PC-9 (cell line): ENCODE results near the gene EDA. TPM values are rescaled to one million over a fixed set of nuclear protein-coding genes. Genes with fewer than 3 reads are reported as not detected.

Experiments
- BruUV-seq: library from RNA; stranded (reverse); fragments of 400-500 nt; replicated peaks from 2 replicates; lab custom pipeline; 2021; lab: Mats Ljungman, UMichigan
- CTCF ChIA-PET: fragments of 300-600 bp; sonication (Branson Sonifier 250); formaldehyde crosslinking; loops from one replicate; lab custom pipeline; 2022; ENCODE audit warnings: antibody characterized with exemption; lab: Charles Lee
- POLR2A ChIA-PET: fragments of 300-600 bp; sonication (Branson Sonifier 250); formaldehyde crosslinking; loops from one replicate; lab custom pipeline; 2022; ENCODE audit warnings: antibody characterized with exemption; ENCODE audit not compliant: unreplicated experiment; lab: Charles Lee
- DNase-seq, 2 experiments: peaks; one replicate each; pipeline versions ENCODE4 v3.0.0 to v3.0.0-alpha.2; 2015 to 2022; ENCODE audit warnings: mixed read lengths in 1 of 2
- H2AFZ ChIP-seq: fragments of 200-600 bp; sonication (generic); 2 replicates; pipeline ENCODE4 v1.8.1; 2017; ENCODE audit warnings: antibody characterized with exemption
- H3F3A ChIP-seq: fragments of 200-600 bp; sonication (generic); 2 replicates; pipeline ENCODE4 v1.8.1; 2017; ENCODE audit warnings: antibody characterized with exemption, mild to moderate bottlenecking, low read depth; ENCODE audit not compliant: insufficient read depth
- H3K27ac ChIP-seq: fragments of 200-600 bp; sonication (generic); 2 replicates; pipeline ENCODE4 v1.6.1; 2016; ENCODE audit warnings: mixed run types
- H3K27me3 ChIP-seq: fragments of 200-600 bp; sonication (generic); 2 replicates; pipeline ENCODE4 v1.6.1; 2016; ENCODE audit warnings: low read depth, mixed run types; ENCODE audit not compliant: insufficient read depth
- H3K36me3 ChIP-seq: fragments of 200-600 bp; sonication (generic); 2 replicates; pipeline ENCODE4 v1.6.1; 2016; ENCODE audit warnings: low read depth, mixed run types
- H3K4me1 ChIP-seq: fragments of 200-600 bp; sonication (generic); replicated peaks from 2 replicates; pipeline ENCODE4 v1.6.1; 2016; ENCODE audit warnings: mixed run types; ENCODE audit not compliant: insufficient read depth
- H3K4me2 ChIP-seq: fragments of 200-600 bp; sonication (generic); 2 replicates; pipeline ENCODE4 v1.6.1; 2017; ENCODE audit warnings: mixed run types
- H3K4me3 ChIP-seq: fragments of 200-600 bp; sonication (generic); 2 replicates; pipeline ENCODE4 v1.6.1; 2016; ENCODE audit warnings: mixed run types
- H3K79me2 ChIP-seq: fragments of 200-600 bp; sonication (generic); 2 replicates; pipeline ENCODE4 v1.6.1; 2017; ENCODE audit warnings: low read depth, mixed run types
- H3K9me2 ChIP-seq: fragments of 200-600 bp; sonication (generic); 2 replicates; pipeline ENCODE4 v1.8.1; 2017; ENCODE audit warnings: mild to moderate bottlenecking; ENCODE audit not compliant: insufficient read depth
- H3K9me3 ChIP-seq: fragments of 200-600 bp; sonication (generic); 2 replicates; pipeline ENCODE4 v1.8.1; 2016; ENCODE audit warnings: low read depth; ENCODE audit not compliant: insufficient read depth
- H4K20me1 ChIP-seq: fragments of 200-600 bp; sonication (generic); 2 replicates; pipeline ENCODE4 v1.8.1; 2017; ENCODE audit not compliant: insufficient read depth
- EZH2 ChIP-seq: fragments of 200-600 bp; sonication (generic); IDR thresholded peaks from 2 replicates; pipeline ENCODE4 v1.8.0; 2017; ENCODE audit warnings: antibody characterized with exemption, low read depth
- intact Hi-C: fragments of 100-400 bp; cut with micrococcal nuclease; formaldehyde crosslinking; loops from one replicate; pipeline ENCODE4 v1.10.0; 2022; ENCODE audit not compliant: unreplicated experiment
- total RNA-seq: library from RNA; stranded (reverse); gene quantifications from 2 replicates; pipeline ENCODE4 v1.2.3, GENCODE V29; 2021
- TF ChIP-seq, protein P1 (sequence below): fragments of 200-600 bp; sonication (generic); conservative IDR thresholded peaks from 2 replicates; pipeline ENCODE4 v1.6.1; 2017; ENCODE audit warnings: mixed run types, antibody characterized with exemption, mild to moderate bottlenecking, moderate library complexity

EDA gene
- total RNA-seq, 1 experiment from 2014 or later, result not detected

DNA sequence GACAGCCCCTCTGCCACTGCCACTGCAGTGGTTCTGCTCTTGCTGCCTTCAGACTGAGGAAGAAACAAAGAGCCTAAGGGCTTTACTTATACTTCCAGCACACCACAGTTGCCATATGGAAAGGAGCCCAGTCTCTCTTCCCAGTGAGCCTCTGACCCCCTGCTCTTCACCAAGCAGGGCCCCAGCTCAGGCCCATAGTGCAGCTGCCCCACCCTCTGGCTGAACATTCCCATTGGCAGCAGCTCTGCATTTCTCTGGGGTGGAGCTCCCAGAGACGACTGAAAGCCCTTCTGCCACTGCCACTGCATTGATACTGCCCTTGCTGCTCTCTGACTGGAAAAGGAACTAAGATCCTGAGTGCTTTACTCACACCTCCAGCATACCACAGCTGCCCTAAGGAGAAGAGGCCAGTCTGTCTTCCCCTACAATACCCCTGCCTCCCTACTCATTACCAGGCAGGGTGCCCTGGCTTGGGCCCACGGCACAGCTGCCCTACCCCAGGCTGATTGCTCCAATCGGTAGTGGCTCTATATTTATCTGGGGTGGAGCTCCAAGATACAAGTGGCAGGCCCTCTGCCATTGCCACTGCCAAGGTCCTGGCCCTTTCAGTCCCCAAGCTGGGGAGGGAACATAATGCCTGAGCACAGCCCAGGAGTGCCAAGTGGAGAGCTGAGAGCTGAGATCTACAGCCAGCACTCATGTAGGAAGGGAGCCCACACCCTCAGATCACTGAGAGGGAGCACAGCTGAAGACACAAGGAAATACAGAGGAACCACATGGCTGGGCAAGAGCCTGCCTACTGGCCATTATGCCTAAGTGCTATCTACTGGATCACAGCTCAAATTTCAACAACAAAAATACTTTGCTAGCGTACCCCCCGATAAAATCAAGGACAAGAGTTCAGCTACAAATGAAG lies 397.8 kb downstream of the EDA start:
- CTCF ChIA-PET, result no interaction called here

DNA sequence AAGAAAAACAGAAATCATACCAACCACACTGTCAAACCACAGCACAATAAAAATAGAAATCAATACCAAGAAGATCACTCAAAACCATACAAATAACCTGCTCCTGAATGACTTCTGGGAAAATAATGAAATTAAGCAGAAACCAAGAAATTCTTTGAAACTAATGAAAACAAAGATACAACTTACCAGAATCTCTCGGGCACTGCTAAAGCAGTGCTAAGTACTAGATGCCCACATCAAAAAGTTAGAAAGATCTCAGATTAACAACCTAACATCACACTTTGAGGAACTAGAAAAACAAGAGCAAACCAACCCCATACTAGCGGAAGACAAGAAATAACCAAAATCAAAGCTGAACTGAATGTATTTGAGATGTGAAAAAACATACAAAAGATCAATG lies 400.6 kb downstream of the EDA start:
- DNase-seq, result no peak
- H2AFZ ChIP-seq, result no peak overlapping the region
- no peaks in the 10 kb centered on the region for H4K20me1 ChIP-seq
- TF ChIP-seq EZH2, result no peak
- TF ChIP-seq, protein P1, sequence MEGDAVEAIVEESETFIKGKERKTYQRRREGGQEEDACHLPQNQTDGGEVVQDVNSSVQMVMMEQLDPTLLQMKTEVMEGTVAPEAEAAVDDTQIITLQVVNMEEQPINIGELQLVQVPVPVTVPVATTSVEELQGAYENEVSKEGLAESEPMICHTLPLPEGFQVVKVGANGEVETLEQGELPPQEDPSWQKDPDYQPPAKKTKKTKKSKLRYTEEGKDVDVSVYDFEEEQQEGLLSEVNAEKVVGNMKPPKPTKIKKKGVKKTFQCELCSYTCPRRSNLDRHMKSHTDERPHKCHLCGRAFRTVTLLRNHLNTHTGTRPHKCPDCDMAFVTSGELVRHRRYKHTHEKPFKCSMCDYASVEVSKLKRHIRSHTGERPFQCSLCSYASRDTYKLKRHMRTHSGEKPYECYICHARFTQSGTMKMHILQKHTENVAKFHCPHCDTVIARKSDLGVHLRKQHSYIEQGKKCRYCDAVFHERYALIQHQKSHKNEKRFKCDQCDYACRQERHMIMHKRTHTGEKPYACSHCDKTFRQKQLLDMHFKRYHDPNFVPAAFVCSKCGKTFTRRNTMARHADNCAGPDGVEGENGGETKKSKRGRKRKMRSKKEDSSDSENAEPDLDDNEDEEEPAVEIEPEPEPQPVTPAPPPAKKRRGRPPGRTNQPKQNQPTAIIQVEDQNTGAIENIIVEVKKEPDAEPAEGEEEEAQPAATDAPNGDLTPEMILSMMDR, result no peak
- no peak overlapping the region for H3K4me3 ChIP-seq
- H3K4me2 ChIP-seq, result no peak overlapping the region
- no peaks in the 10 kb centered on the region for H3K9me3 ChIP-seq
- BruUV-seq, result no TSS peak
- peaks cover 6% of the 10 kb centered on the region; the same call in 1 of the 2 replicates for H3K27me3 ChIP-seq
- CTCF ChIA-PET, result no interaction called here
- intact Hi-C loops, result no loop called here
- no peaks in the 10 kb centered on the region for H3K4me1 ChIP-seq
- no peak overlapping the region for H3K27ac ChIP-seq
- no peaks in the 10 kb centered on the region for H3K9me2 ChIP-seq
- POLR2A ChIA-PET, result no interaction called here
- no peaks in the 10 kb centered on the region for H3K36me3 ChIP-seq
- H3F3A ChIP-seq, result no peaks in the 10 kb centered on the region
- H3K79me2 ChIP-seq, result no peaks in the 10 kb centered on the region

More for the DNA sequence above, 397.8 kb downstream of the EDA start:
- TF ChIP-seq, protein P1, result no peak
- no peak for TF ChIP-seq EZH2
- H3K4me2 ChIP-seq, result no peak overlapping the region
- no peaks in the 10 kb centered on the region for H3K9me3 ChIP-seq
- no peak overlapping the region for H2AFZ ChIP-seq
- no peaks in the 10 kb centered on the region for H4K20me1 ChIP-seq
- H3K27ac ChIP-seq, result no peak overlapping the region
- peaks cover 15% of the 10 kb centered on the region; the same call in 1 of the 2 replicates for H3K27me3 ChIP-seq
- intact Hi-C loops, result no loop called here
- BruUV-seq, result no TSS peak
- H3K79me2 ChIP-seq, result no peaks in the 10 kb centered on the region
- DNase-seq, result no peak
- no peaks in the 10 kb centered on the region for H3K36me3 ChIP-seq
- no peaks in the 10 kb centered on the region for H3K9me2 ChIP-seq
- POLR2A ChIA-PET, result no interaction called here
- no peaks in the 10 kb centered on the region for H3F3A ChIP-seq
- no peak overlapping the region for H3K4me3 ChIP-seq
- H3K4me1 ChIP-seq, result no peaks in the 10 kb centered on the region

DNA sequence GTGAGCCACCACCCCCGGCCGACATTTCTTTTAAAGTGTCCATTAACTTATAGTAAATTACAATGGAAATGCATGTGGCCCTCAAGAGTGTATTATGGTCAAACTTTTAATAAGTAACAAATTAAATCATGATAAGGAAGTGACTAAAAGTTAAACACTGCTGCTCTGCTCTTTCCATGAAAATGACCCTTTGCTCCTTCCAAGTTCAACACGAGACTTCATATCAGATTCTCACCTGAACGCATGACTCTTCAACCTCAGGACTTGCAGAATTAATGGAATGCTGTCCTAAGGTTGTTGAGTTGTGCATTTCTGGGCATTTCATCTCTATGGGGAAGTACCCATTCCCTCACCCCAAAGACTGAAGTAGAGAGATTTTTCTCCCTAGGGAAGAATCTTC lies 406.7 kb downstream of the EDA start:
- BruUV-seq, result no TSS peak
- no peak for DNase-seq

More for the DNA sequence above, 406.7 kb downstream of the EDA start:
- H3K79me2 ChIP-seq, result no peaks in the 10 kb centered on the region
- POLR2A ChIA-PET, result no interaction called here
- no peak overlapping the region for H3K4me2 ChIP-seq
- no peak overlapping the region for H2AFZ ChIP-seq
- intact Hi-C loops, result no loop called here
- H3K4me1 ChIP-seq, result no peaks in the 10 kb centered on the region
- no peaks in the 10 kb centered on the region for H3F3A ChIP-seq
- H3K4me3 ChIP-seq, result no peak overlapping the region
- H3K9me2 ChIP-seq, result no peaks in the 10 kb centered on the region
- no peak overlapping the region for H3K27ac ChIP-seq
- no peak for TF ChIP-seq EZH2
- TF ChIP-seq, protein P1, result no peak
- no peaks in the 10 kb centered on the region; the same call in 1 of the 2 replicates for H3K27me3 ChIP-seq
- CTCF ChIA-PET, result interaction anchor here (0.5 kb wide), 1 partner anchor 99 kb away, joined by 12 read pairs; no protein-coding TSS in a partner anchor
- no peaks in the 10 kb centered on the region for H3K36me3 ChIP-seq
- no peaks in the 10 kb centered on the region for H3K9me3 ChIP-seq
- no peaks in the 10 kb centered on the region for H4K20me1 ChIP-seq
